Measurements from ENCODE around the gene RSPH9.

GRCh38 chr6:43625393-43625992 is 19.3 kb upstream of the RSPH9 start:
- TF ChIP-seq CTCF (IDR thresholded peaks at IDR 0.05) (no peak), POLR2A (IDR thresholded peaks at IDR 0.05) (no peak)

Measured in suprapubic skin (tissue), 3 donors.